CD8-positive, alpha-beta memory T cell (primary cell): ENCODE results near the gene PHTF2. TPM values are rescaled to one million over a fixed set of nuclear protein-coding genes. Genes with fewer than 3 reads are reported as not detected.
"Not testable (repeated sequence)": the region's sequence is repeated elsewhere in the genome, so short reads cannot be mapped to it uniquely, and the experiment has no call there.

Experiments
- CTCF ChIA-PET: fragments of 350-600 bp; sonication (Branson Sonifier 250); formaldehyde crosslinking; loops from one replicate; lab custom pipeline; 2021; ENCODE audit warnings: antibody characterized with exemption; lab: Charles Lee
- POLR2A ChIA-PET: fragments of 350-600 bp; sonication (Branson Sonifier 250); formaldehyde crosslinking; loops from one replicate; lab custom pipeline; 2021; ENCODE audit warnings: antibody characterized with exemption; lab: Charles Lee
- DNase-seq, 5 donors: peaks; one replicate each; pipeline versions ENCODE4 v3.0.0 to v3.0.0-alpha.2; 2020 to 2022; ENCODE audit warnings: mixed read lengths in 1 of 5
- H3K27ac ChIP-seq: one replicate; pipeline ENCODE4 v1.7.0; 2013; ENCODE audit warnings: low read depth, mild to moderate bottlenecking, low read length, moderate library complexity
- H3K27me3 ChIP-seq: 2 replicates; pipeline ENCODE4 v1.7.0; 2013; ENCODE audit warnings: low read length, mild to moderate bottlenecking; ENCODE audit not compliant: insufficient read depth, poor library complexity, severe bottlenecking
- H3K36me3 ChIP-seq: 2 replicates; pipeline ENCODE4 v1.7.0; 2013; ENCODE audit warnings: mild to moderate bottlenecking, low read length, moderate library complexity; ENCODE audit not compliant: insufficient read depth
- H3K4me1 ChIP-seq: 2 replicates; pipeline ENCODE4 v1.7.0; 2013; ENCODE audit warnings: mild to moderate bottlenecking, low read length, moderate library complexity; ENCODE audit not compliant: insufficient read depth
- H3K4me3 ChIP-seq: 2 replicates; pipeline ENCODE4 v1.7.0; 2013; ENCODE audit warnings: mild to moderate bottlenecking, low read length
- H3K9me3 ChIP-seq: 2 replicates; pipeline ENCODE4 v1.7.0; 2013; ENCODE audit warnings: mild to moderate bottlenecking, low read length
- H3K27ac Mint-ChIP-seq, 8 donors: one replicate each; pipeline ENCODE4 v1.8.0; 2020 to 2021; ENCODE audit warnings: mixed read lengths in 8 of 8, mild to moderate bottlenecking in 6 of 8, inconsistent platforms in 3 of 8, moderate library complexity in 3 of 8
- H3K27me3 Mint-ChIP-seq, 2 donors: one replicate each; pipeline ENCODE4 v1.8.0; 2020 to 2021; ENCODE audit warnings: mixed read lengths in 2 of 2, mild to moderate bottlenecking in 1 of 2, moderate library complexity in 1 of 2
- H3K36me3 Mint-ChIP-seq, 3 donors: one replicate each; pipeline ENCODE4 v1.8.0; 2020 to 2021; ENCODE audit warnings: mixed read lengths in 3 of 3, inconsistent platforms in 1 of 3, mild to moderate bottlenecking in 1 of 3
- H3K4me1 Mint-ChIP-seq, 3 donors: one replicate each; pipeline ENCODE4 v1.8.0; 2020 to 2021; ENCODE audit warnings: mixed read lengths in 3 of 3, inconsistent platforms in 1 of 3, mild to moderate bottlenecking in 1 of 3
- H3K4me3 Mint-ChIP-seq, 7 donors: one replicate each; pipeline ENCODE4 v1.8.0; 2020 to 2021; ENCODE audit warnings: mixed read lengths in 7 of 7, mild to moderate bottlenecking in 6 of 7, moderate library complexity in 4 of 7, inconsistent platforms in 2 of 7
- H3K9me3 Mint-ChIP-seq, 5 donors: one replicate each; pipeline ENCODE4 v1.8.0; 2020 to 2022; ENCODE audit warnings: mixed read lengths in 5 of 5, mild to moderate bottlenecking in 3 of 5, moderate library complexity in 2 of 5, inconsistent platforms in 1 of 5
- polyA plus RNA-seq: library from polyadenylated mRNA; unstranded; fragments of 300-500 nt; fragmentation: Illumina TruSeq; gene quantifications from one replicate; pipeline ENCODE4 v1.2.3, GENCODE V29; 2021
- total RNA-seq, 2 experiments: library from RNA; stranded (reverse); gene quantifications; one replicate each; pipeline ENCODE4 v1.2.3, GENCODE V29; 2021

The PHTF2 gene
- total and polyA plus RNA-seq, 3 experiments from 2014 or later: 13.7 to 44.5 (median 39.3) TPM

GRCh38 chr7:77783545-77783944, 15.0 kb upstream of the PHTF2 start:
- peaks cover 6% of the 10 kb centered on the region for H3K36me3 ChIP-seq
- Mint-ChIP-seq H3K27ac (peak overlapping the region in 2 of 8 donors; percentile 17 to 35), H3K36me3 (peaks cover 0 to 45% (median 24%) of the 10 kb centered on the region in 3 donors)

GRCh38 chr7:77784426-77784825, 14.1 kb upstream of the PHTF2 start:
- peaks cover 7 to 12% (median 7%) of the 10 kb centered on the region in 3 donors for H3K4me1 Mint-ChIP-seq
- peaks cover 0 to 41% (median 24%) of the 10 kb centered on the region in 3 donors for H3K36me3 Mint-ChIP-seq
- CTCF ChIA-PET, H3K27me3 ChIP-seq, H3K9me3 Mint-ChIP-seq, H3K4me3 Mint-ChIP-seq, H3K36me3 ChIP-seq, H3K27ac ChIP-seq, H3K27me3 Mint-ChIP-seq, H3K4me3 ChIP-seq, POLR2A ChIA-PET, DNase-seq, H3K4me1 ChIP-seq, H3K9me3 ChIP-seq: not testable (repeated sequence)
- peak overlapping the region in 1 of 8 donors; percentile 74 for H3K27ac Mint-ChIP-seq

More at GRCh38 chr7:77783545-77783944, 15.0 kb upstream of the PHTF2 start:
- ChIA-PET POLR2A (no interaction called here), CTCF (interaction anchor here (1.0 kb wide), 1 partner anchor 15 kb away, joined by 3 read pairs; the partner anchor contains the start of genes PHTF2 and TMEM60)
- H3K27me3 Mint-ChIP-seq: no peaks in the 10 kb centered on the region
- Histone ChIP-seq H3K9me3 (no peaks in the 10 kb centered on the region), H3K4me1 (no peaks in the 10 kb centered on the region), H3K4me3 (no peak overlapping the region), H3K27me3 (no peaks in the 10 kb centered on the region), H3K27ac (no peak overlapping the region)
- no peaks in the 10 kb centered on the region for H3K9me3 Mint-ChIP-seq
- DNase-seq: no peak
- H3K4me3 Mint-ChIP-seq: no peak overlapping the region
- peaks cover 7 to 12% (median 7%) of the 10 kb centered on the region in 3 donors for H3K4me1 Mint-ChIP-seq

- Histone ChIP-seq H3K27ac (no peak overlapping the region), H3K4me1 (no peaks in the 10 kb centered on the region), H3K36me3 (peaks cover 2% of the 10 kb centered on the region), H3K27me3 (no peaks in the 10 kb centered on the region), H3K9me3 (no peaks in the 10 kb centered on the region), H3K4me3 (no peak overlapping the region)
- no peaks in the 10 kb centered on the region for H3K9me3 Mint-ChIP-seq
- H3K4me3 Mint-ChIP-seq: no peak overlapping the region
- POLR2A ChIA-PET: no interaction called here
- CTCF ChIA-PET: no interaction called here
- H3K27ac Mint-ChIP-seq: peak overlapping the region in 3 of 8 donors; percentile 26 to 65 (median 31)
- H3K36me3 Mint-ChIP-seq: peaks cover 0 to 32% (median 24%) of the 10 kb centered on the region in 3 donors
- H3K27me3 Mint-ChIP-seq: no peaks in the 10 kb centered on the region
- peaks cover 1 to 12% (median 2%) of the 10 kb centered on the region in 3 donors for H3K4me1 Mint-ChIP-seq
- no peak for DNase-seq
Observed at GRCh38 chr7:77786018-77786417, 12.6 kb upstream of the PHTF2 start.

GRCh38 chr7:77786741-77787140, 11.8 kb upstream of the PHTF2 start:
- Histone ChIP-seq H3K9me3 (no peaks in the 10 kb centered on the region), H3K36me3 (no peaks in the 10 kb centered on the region), H3K27ac (no peak overlapping the region), H3K27me3 (no peaks in the 10 kb centered on the region), H3K4me3 (no peak overlapping the region), H3K4me1 (no peaks in the 10 kb centered on the region)
- ChIA-PET POLR2A (no interaction called here), CTCF (no interaction called here)
- DNase-seq: no peak
- Mint-ChIP-seq H3K27ac (peak overlapping the region in 2 of 8 donors; percentile 12 to 50), H3K4me3 (no peak overlapping the region), H3K36me3 (peaks cover 0 to 29% (median 24%) of the 10 kb centered on the region in 3 donors), H3K4me1 (peaks cover 0 to 12% (median 3%) of the 10 kb centered on the region in 3 donors), H3K27me3 (no peaks in the 10 kb centered on the region), H3K9me3 (no peaks in the 10 kb centered on the region)

- POLR2A ChIA-PET: no interaction called here
- DNase-seq: no peak
- H3K27me3 ChIP-seq: no peaks in the 10 kb centered on the region
- no peaks in the 10 kb centered on the region for H3K36me3 ChIP-seq
- no peak overlapping the region for H3K27ac ChIP-seq
- no peaks in the 10 kb centered on the region for H3K9me3 ChIP-seq
- Mint-ChIP-seq H3K36me3 (peaks cover 0 to 18% (median 16%) of the 10 kb centered on the region in 3 donors), H3K27me3 (no peaks in the 10 kb centered on the region), H3K4me1 (peaks cover 3 to 16% (median 5%) of the 10 kb centered on the region in 3 donors), H3K9me3 (no peaks in the 10 kb centered on the region), H3K27ac (peak overlapping the region in 4 of 8 donors; percentile 3 to 86 (median 27)), H3K4me3 (no peak overlapping the region)
- CTCF ChIA-PET: no interaction called here
- no peak overlapping the region for H3K4me3 ChIP-seq
- no peaks in the 10 kb centered on the region for H3K4me1 ChIP-seq
Observed at GRCh38 chr7:77788327-77788902, 10.2 kb upstream of the PHTF2 start.

DNA sequence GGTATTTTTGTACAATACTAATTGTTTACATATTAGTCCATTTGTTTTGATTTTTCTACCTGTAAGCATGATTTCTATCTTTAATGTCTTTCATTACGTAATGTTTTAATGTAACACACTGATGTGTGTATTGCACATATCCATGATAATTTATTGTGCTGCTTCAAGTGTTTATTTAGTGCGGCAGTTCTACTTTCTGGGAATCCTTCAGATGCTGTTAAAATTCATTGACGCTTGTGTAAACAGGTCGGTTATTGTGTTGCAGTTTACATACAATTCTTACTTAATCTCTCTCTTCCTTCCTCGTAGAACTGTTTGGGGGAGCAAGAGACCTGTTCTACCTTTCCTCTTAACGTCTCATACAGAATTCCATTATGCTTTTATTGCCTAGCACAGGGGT, 7.2 kb upstream of the PHTF2 start:
- peaks cover 0 to 13% (median 4%) of the 10 kb centered on the region in 3 donors for H3K36me3 Mint-ChIP-seq
- H3K36me3 ChIP-seq: no peaks in the 10 kb centered on the region
- no peak for DNase-seq
- H3K9me3 Mint-ChIP-seq: no peaks in the 10 kb centered on the region
- no peaks in the 10 kb centered on the region for H3K27me3 Mint-ChIP-seq
- no peak overlapping the region for H3K4me3 Mint-ChIP-seq
- H3K4me1 ChIP-seq: peaks cover 3% of the 10 kb centered on the region
- no peak overlapping the region for H3K4me3 ChIP-seq
- ChIA-PET CTCF (no interaction called here), POLR2A (no interaction called here)
- H3K27me3 ChIP-seq: no peaks in the 10 kb centered on the region
- no peaks in the 10 kb centered on the region for H3K9me3 ChIP-seq
- H3K4me1 Mint-ChIP-seq: peaks cover 19 to 30% (median 29%) of the 10 kb centered on the region in 3 donors
- H3K27ac Mint-ChIP-seq: peak overlapping the region in 1 of 8 donors; percentile 46
- H3K27ac ChIP-seq: no peak overlapping the region

DNA sequence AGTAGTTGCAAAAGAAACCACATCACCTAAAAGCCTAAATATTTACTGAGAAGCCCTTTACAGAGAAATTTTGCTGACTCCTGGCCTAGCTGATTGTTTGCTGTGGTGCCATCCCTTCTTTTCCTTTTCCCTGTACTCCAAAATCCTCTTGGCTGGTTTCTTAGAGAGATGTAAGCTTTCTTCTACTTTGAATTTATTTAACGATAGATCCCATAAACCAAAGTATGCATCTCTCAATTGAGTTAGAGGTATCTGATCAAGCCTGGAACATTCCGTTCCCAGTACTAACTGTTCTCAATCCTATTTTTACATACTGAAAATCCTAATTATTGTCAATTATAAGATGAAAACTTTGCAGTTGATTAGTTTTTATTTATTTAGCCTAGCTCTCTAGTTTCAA, 6.6 kb upstream of the PHTF2 start:
- ChIA-PET POLR2A (no interaction called here), CTCF (no interaction called here)
- H3K36me3 ChIP-seq: no peaks in the 10 kb centered on the region
- Mint-ChIP-seq H3K27ac (peak overlapping the region in 2 of 8 donors; percentile 31 to 44), H3K27me3 (no peaks in the 10 kb centered on the region), H3K4me1 (peaks cover 25 to 36% (median 35%) of the 10 kb centered on the region in 3 donors), H3K4me3 (no peak overlapping the region), H3K36me3 (peaks cover 0 to 13% (median 4%) of the 10 kb centered on the region in 3 donors), H3K9me3 (no peaks in the 10 kb centered on the region)
- H3K4me1 ChIP-seq: peaks cover 10% of the 10 kb centered on the region
- no peak overlapping the region for H3K27ac ChIP-seq
- H3K4me3 ChIP-seq: no peak overlapping the region
- no peaks in the 10 kb centered on the region for H3K27me3 ChIP-seq
- no peaks in the 10 kb centered on the region for H3K9me3 ChIP-seq
- no peak for DNase-seq

DNA sequence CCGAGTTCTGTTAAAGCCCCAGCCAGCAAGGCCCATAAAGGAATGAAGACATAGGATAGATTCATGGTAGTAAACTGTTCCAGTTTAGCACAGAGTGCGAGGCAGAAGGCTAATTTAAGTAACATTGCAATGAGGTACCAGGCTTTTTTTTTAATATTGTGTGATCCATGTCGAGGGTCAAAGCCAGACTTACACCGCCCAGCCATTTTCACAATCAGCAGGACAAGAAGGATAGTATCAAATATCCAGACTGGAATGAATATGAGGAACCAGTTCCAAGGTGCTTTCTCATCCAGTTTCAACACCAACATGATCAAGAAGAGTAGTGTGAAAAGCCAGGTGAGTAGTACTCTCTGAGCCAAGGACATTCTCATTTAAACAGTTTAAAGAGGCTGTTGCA, 4.6 kb upstream of the PHTF2 start:
- no peaks in the 10 kb centered on the region for H3K27me3 Mint-ChIP-seq

More for the DNA sequence above, 4.6 kb upstream of the PHTF2 start:
- Histone ChIP-seq H3K36me3 (no peaks in the 10 kb centered on the region), H3K9me3 (no peaks in the 10 kb centered on the region), H3K4me1 (peaks cover 16% of the 10 kb centered on the region), H3K4me3 (no peak overlapping the region), H3K27ac (no peak overlapping the region), H3K27me3 (no peaks in the 10 kb centered on the region)
- Mint-ChIP-seq H3K36me3 (peaks cover 0 to 28% (median 4%) of the 10 kb centered on the region in 3 donors), H3K4me3 (peak overlapping the region in 1 of 7 donors; percentile 40), H3K27ac (peak overlapping the region in 3 of 8 donors; percentile 13 to 50 (median 44)), H3K4me1 (peaks cover 40 to 53% (median 51%) of the 10 kb centered on the region in 3 donors), H3K9me3 (no peaks in the 10 kb centered on the region)
- DNase-seq: no peak
- ChIA-PET POLR2A (no interaction called here), CTCF (no interaction called here)
